Tongue (tissue), 2 donors: ENCODE results near the gene NDE1. TPM values are rescaled to one million over a fixed set of nuclear protein-coding genes. Genes with fewer than 3 reads are reported as not detected.
A peak's percentile ranks its signal among the peaks of the same experiment; 100 is the strongest.
"Not testable (repeated sequence)": the region's sequence is repeated elsewhere in the genome, so short reads cannot be mapped to it uniquely, and the experiment has no call there.

Experiments used
- DNase-seq: peaks from one replicate; pipeline ENCODE4 v3.0.0-alpha.2; 2015
- total RNA-seq: library from RNA; depleted of rRNA; stranded (reverse); fragments of >200 nt; gene quantifications from one replicate; pipeline ENCODE4 v1.2.3, GENCODE V29; 2014

The NDE1 gene
- total RNA-seq, 1 donor from 2014 or later = 36.5 TPM

DNA sequence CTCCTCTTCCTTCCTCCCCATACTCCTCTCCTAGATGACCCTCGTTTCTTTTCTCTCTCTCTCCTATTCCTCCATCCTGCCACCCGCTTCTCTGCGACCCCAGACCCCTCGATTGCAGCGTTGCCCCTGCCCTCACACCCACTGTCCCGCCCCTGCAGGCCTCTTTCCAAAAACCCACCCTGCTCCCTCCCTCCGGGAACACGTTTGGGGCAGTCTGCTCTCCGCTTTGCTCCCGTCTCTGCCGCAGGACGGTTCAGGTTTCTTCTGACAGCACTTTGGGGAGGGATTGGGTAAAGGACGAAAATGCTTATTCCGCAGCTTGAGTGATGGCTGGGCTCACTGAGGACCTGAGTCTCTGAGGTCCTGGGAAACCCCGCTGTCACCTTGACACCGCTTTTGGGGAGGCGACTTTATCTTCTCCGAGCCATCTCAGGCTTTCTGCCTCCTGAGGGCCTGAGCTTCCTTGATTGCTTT is 690 bp downstream of the NDE1 start:
- DNase-seq = peak; percentile 60

DNA sequence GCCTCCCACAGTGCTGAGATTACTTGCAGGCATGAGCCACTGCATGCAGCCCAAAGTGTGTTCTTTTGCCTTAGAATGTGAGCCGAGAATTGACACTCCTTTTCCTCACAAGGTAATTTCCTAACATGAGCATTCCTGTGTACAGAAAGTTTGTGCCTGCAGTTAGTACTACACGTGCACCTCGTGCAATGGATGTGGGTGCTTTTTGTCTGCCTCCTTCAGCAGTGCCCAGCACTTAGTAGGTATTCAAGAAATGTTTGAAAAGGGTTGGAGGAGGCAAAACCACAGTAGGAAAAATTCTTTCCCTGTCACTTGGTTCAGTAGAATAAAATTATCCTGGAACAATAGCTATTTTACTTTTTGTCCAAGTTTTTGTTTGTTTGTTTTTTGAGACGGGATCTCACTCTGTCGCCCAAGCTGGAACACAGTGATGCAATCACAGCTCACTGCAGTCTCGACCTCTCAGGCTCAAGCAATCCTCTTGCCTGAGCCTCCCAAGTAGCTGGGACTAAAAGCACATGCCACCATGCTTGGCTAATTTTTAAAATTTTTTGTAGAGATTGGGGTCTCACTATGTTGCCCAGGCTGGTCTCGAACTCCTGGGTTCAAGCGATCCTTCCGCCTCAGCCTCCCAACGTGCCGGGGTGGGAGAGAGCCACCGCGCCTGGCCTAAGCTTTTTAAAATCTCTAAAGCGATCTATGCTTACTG is 2.4 kb downstream of the NDE1 start:
- DNase-seq = no peak

DNA sequence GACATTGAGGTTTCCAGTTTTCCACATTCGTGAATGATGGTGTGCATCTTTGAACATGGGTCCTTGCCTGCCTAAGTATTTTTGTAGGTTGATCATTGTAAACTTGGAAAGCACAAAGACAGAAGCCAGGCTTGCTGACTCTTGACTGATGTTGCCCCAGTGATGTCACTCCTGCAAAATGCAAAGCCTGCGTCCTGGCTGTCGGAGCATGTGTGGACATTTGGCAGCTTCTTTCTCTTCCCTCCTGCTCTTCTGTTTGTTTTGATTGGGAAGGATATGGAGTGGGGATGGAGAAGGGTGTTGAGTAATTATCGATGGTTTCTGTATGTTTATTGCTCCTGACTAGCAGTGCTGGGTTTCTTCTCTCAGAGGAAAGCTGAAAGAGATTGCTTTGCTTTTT is 3.2 kb downstream of the NDE1 start:
- peak; percentile 83 for DNase-seq

DNA sequence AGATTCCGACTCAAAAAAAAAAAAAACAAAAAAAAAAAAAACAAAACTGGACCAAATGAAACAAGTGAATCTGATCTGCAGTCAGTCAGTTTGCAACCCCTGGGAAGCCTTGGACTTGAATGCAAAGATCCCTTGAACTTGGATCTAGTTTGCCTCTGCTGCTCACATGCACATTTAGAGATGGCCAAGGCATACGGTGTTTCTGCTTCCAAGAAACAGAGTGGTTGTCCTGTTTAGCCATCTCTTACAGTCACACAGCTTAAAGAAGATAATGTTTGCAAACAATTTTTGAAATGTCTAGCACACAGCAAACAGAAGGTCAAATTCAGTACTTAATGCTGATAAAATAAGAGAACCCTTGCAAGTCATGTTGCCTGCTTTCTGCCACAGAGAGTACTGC is 4.5 kb downstream of the NDE1 start:
- no peak for DNase-seq

DNA sequence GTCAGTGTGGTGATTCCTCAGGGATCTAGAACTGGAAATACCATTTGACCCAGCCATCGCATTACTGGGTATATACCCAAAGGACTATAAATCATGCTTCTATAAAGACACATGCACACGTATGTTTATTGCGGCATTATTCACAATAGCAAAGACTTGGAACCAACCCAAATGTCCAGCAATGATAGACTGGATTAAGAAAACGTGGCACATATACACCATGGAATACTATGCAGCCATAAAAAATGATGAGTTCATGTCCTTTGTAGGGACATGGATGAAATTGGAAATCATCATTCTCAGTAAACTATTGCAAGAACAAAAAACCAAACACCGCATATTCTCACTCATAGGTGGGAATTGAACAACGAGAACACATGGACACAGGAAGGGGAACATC is 5.5 kb downstream of the NDE1 start:
- not testable (repeated sequence) for DNase-seq

DNA sequence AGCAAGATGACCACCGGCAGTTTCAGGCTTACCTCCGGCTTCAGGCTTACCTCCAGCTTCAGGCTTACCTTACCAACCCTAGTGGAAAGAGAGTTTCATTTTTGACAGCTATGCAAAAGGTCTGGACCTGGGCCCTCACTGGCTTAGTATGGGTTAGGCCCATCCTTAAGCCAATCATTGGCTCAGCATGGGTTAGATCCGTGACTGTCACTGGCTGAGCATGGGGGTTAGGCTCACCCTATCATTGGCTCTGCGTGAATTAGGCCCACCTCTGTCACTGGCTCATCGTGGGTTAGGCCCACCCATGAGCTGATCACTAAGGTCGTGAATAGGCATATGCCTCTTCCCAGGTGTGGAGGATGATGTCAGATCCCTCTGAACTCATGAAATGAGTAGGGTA is 8.1 kb downstream of the NDE1 start:
- no peak for DNase-seq

DNA sequence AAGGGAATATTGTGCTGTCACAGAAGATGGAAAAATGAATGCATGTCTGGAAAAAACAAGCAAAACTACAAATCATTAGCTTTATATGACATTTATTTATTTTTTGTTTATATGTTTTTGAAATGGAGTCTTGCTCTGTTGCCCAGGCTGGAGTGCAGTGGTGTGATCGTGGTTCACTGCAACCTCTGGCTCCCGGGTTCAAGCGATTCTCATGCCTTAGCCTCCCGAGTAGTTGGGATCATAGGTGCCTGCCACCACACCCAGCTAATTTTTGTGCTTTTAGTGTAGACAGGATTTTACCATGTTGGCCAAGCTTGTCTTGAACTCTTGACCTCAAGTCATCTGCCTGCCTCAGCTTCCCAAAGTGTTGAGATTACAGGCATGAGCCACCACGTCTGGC is 8.5 kb downstream of the NDE1 start:
- no peak for DNase-seq

DNA sequence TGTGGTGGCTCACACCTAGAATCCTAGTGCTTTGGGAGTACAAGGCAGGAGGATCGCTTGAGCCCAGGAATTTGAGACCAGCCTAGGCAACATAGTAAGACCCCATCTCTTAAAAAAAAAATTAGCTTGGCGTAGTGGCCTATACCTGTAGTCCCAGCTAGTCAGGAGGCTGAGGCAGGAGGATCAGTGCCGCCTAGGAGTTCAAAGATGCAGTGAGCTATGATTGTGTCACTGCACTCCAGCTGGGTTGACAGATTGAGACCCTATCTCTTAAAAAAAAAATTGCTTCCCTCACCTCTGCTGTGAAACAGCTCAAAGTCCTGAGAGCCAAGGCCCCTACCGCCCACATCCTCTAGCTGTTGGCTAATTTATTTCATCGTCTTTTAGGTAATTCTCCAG is 10.2 kb downstream of the NDE1 start:
- no peak for DNase-seq

DNA sequence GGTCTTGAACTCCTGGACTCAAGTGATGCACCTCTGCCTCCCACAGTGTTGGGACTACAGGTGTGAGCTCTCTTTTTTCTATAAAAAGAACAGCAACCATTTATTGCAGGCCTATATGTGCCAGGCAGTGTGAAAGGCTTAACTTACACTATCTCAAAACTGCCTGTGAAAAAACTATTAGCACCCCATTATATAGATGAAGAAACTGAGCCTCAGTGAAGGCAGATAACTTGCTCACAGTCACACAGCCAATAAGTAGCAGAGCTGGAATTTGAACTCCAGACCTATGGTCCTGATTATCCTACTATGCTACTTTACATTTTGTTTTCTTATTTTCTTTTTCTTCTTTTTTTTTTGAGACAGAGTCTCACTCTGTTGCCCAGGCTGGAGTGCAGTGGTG is 15.1 kb downstream of the NDE1 start:
- no peak for DNase-seq

DNA sequence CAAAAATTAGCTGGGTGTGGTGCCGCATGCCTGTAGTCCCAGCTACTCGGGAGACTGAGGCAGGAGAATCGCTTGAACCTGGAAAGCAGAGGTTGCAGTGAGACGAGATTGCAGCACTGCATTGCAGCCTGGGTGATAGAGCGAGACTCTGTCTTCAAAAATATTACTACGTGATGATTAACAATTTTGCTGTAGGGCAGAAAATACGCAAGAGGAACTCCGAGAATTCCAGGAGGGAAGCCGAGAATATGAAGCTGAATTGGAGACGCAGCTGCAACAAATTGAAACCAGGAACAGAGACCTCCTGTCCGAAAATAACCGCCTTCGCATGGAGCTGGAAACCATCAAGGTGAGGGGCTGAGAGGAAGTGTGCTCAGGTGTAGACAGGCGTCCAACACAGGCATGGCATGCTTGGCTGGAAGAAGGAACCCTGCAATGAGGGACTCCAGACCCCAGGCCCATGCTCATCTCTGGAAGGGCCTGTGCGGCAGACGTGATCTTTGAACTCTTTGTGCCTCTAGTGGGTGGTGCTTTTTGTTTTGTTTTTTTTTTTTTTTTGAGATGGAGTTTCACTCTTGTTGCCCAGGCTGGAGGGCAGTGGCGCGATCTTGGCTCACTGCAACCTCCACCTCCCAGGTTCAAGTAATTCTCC is 17.2 kb downstream of the NDE1 start:
- no peak for DNase-seq

DNA sequence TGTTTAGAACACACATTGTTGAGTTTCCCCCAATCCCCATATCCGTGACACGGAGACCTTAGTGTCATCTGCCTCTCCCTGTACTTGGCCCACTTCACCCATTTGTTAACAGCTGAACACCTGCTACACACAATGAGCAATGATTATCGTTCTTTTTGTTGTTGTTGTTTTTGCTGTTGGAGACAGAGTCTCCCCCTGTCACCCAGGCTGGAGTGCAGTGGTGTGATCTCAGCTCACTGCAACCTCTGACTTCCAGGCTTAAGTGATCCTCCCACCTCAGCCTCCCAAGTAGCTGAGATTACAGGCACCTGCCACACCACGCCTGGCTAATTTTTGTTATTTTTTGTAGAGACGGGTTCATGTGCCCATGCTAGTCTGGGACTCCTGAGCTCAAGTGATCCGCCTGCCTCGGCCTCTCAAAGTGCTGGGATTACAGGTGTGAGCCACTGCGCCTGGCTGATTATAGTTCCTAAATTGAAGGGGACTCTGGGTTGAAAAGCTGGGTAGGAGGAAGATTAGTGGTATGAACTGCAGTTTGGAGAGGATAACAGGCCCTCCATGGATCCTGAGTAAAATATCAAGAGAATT is 21.6 kb downstream of the NDE1 start:
- DNase-seq = no peak

DNA sequence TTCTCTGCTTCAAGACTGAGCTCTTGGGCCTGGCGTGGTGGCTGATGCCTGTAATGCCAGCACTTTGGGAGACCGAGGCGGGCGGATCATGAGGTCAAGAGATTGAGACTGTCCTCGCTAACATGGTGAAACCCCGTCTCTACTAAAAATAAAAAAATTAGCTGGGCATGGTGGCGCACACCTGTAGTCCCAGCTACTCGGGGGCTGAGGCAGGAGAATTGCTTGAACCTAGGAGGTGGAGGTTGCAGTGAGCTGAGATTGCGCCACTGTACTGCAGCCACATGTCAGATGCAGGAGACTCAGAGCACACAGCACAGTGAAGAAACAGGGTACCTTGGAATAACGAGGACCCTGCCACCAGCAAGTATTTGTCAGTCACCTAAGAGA is 22.1 kb downstream of the NDE1 start:
- not testable (repeated sequence) for DNase-seq

DNA sequence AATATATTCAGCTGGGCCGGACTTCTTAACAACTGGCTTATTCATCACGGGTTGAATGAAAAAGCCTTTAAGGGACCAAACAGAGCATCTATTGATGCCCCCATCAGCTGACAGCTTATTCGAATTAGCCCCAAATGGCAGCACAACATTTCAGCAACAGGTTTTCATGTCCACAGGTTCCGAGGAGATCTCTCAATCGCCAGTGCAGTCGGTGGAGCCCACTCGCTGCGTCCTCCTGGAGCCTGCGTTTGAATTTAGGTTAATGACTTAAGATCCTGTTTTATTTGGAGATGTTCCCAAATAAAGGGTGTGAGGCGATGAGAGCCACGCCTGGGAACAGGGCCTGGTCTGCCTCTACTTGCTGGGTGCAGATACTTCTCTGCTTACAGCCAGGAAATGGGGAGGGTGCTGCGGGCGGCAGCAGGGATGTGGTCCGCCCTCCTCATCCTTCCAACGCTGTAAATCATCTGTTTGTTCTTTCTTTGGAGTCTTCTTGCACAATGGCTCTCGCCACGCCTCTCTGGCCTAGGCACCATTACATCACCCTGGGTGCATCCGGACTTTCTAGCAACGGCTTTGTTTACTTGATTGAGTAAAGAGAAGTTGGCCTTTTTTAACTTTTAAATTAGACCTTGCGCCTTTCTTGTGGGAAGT is 22.6 kb downstream of the NDE1 start:
- peak; percentile 85 for DNase-seq

DNA sequence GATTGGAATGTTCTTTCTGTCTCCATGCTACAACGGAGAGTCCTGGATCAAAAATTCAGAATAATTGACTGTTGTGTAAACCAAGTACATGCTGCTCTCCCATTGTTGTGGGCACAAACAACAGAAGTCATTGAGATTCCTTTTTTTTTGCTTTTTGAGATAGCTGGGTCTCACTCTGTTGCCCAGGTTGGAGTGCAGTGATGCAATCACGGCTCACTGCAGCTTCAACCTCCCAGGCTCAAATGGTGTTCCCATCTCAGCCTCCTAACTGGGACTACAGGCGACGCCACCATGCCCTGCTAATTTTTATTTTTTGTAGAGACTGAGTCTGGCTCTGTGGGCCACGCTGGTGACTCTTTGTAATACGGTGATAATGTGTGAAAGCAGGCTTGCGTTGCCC is 24.5 kb downstream of the NDE1 start:
- DNase-seq = no peak

DNA sequence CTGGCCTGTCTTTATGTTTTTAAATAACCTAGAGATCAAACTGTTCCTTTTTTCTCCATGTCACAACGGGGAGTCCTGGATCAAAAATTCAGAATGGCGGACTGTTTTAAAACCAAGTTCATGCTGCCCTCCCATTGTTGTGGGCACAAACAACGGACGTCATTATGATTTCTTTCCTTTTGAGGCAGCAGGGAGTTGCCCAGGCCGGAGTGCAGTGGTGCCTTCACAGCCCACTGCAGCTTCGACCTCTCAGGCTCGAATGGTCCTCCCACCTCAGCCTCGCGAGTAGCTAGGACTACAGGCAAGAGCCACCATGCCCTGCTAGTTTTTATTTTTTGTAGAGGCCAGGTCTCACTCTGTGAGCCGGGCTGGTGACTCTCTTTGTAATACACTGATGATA is 26.5 kb downstream of the NDE1 start:
- no peak for DNase-seq

DNA sequence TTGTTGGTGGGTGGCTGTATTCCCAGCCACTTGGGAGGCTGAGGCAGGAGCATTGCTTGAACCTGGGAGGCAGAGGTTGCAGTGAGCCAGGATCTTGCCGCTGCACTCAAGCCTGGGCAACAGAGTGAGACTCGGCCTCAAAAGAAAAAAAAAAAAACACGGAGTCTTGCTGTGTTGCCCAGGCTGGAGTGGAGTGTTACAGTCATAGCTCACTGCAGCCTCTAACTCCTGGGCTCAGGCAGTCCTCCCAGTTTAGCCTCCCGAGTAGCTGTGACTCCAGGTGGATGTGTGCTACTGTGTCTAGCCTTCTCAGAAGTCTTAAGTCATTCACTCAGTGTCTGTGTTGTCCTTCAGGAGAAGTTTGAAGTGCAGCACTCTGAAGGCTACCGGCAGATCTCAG is 27.4 kb downstream of the NDE1 start:
- no peak for DNase-seq

DNA sequence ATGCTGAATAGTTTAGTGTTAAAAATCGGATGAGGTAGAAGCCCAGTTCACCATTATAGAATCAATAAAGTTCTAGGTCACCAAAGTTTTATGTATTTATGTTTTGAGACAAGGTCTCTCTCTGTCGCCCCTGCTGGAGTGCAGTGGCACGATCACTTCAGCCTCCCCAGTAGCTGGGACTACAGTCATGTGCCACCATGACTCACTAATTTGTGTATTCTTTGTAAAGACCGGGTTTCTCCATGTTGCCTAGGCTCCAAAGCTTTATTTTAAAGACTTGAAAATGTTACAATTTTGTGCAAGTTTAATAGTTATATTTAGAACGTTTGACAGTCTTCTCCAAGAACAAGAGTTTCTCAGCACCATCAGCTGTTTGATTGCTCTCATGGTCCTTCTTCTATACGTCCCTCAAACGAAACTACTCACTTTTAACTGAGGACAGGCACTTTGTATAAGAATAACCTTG is 32.1 kb downstream of the NDE1 start:
- DNase-seq = peak; percentile 11

DNA sequence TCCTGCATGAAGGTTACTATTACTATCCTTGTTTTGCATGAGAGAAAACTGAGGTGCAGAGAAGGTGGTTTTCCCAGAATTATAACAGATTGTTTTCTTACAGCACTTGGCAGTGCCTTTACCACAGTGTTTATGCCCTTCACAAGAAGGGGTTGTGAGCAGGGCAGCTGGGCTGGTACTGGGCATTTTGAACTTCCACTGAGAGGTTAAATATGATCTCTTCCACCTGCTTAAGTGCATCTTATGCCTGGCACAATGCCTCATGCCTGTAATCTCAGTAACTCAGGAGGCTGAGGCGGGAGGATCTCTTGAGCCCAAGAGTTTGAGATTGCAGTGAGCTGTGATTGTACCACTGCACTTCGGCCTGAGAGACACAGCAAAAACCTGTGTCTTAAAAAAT is 36.2 kb downstream of the NDE1 start:
- DNase-seq = peak; percentile 28

DNA sequence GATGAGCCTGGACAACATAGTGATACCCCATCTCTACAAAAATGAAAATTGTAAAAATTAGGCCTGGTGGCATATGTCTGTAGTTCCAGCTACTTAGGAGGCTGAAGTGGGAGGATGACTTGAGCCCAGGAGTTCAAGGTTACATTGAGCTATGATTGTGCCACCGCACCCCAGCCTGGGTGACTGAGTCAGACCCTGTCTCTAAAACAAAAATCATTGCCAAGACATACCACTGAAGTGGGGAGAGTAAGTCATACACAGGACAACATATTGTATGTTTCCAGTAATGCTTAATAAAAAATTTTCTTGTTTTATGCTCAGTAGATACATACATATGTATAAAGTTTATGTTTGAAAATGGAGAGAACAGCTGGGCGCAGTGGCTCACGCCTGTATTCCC is 39.2 kb downstream of the NDE1 start:
- no peak for DNase-seq

DNA sequence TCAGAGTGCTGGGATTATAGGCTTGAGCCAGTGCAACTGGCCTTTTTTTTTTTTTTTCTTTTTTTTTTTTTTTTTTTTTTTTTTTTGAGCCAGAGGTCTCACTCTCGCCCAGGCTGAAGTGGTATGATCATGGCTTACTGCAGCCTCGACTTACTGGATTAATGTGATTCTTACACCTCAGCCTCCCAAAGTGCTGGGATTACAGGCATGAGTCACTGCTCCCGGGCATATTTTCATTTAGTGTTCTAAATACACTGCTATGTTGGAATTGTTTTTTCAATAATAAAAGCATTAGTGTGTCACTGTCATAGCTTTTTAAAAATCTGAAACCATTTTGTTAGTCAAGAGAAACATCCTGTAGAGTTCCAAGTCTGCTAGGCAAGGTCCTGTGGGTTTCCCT is 40.3 kb downstream of the NDE1 start:
- no peak for DNase-seq

DNA sequence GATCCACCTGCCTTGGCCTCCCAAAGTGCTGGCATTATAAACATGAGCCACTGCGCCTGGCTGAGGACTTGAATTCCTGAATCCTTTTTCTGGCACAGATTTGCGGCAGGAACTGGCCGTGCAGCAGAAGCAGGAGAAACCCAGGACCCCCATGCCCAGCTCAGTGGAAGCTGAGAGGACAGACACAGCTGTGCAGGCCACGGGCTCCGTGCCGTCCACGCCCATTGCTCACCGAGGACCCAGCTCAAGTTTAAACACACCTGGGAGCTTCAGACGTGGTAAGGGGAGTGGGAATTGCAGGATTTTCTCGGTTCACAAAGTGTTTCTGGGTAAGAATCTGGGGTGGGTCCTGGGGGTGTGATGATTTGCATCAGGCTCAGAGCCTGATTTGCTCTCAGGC is 41.0 kb downstream of the NDE1 start:
- no peak for DNase-seq

DNA sequence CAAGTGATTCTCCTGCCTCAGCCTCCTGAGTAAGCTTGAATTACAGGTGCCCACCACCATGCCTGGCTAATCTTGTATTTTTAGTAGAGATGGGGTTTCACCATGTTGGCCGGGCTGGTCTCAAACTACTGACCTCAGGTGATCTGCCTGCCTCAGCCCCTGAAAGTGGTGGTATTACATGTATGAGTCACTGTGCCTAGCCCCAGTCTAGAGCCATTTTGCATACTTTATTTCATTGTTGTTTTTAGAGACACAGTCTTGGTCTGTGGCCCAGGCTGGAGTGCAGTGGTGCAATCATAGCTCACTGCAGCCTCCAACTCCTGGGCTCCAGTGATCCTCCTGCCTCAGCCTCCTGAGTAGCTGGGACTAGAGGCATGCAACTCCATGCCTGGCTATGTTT is 42.5 kb downstream of the NDE1 start:
- DNase-seq = not testable (repeated sequence)

DNA sequence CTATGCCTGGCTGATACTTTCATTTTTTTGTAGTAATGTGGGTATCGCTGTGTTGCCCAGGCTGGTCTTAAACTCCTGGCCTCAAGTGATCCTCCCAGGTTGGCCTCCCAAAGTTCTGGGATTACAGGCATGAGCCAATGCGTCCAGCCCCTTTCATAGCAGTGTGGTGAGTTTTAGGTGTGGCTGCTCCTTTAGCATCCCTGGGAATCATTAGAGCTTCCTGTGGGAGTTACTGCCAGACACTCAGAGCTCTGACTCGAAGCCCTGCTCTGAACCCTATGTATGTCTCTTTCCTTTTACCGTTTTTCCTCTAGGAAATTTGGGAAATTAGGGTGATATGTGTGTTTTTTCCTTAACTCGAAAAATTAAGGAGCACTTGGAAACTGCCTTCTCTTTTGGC is 44.5 kb downstream of the NDE1 start:
- DNase-seq = no peak
